SKM-1 (cell line): ENCODE measurements around the gene NR2E3.
"Not testable (repeated sequence)": the region's sequence is repeated elsewhere in the genome, so short reads cannot be mapped to it uniquely, and the experiment has no call there.

ENCODE experiments used
- DNase-seq: peaks from one replicate; lab custom pipeline; 2025; ENCODE audit not compliant: unreplicated experiment; lab: John Stamatoyannopoulos, UW

NR2E3 gene

GRCh38 chr15:71813723-71814470 lies 3.5 kb downstream of the NR2E3 start:
- DNase-seq, result no peak

GRCh38 chr15:71815301-71815700 lies 4.9 kb downstream of the NR2E3 start:
- DNase-seq, result no peak

- DNase-seq, result no peak
Measured at GRCh38 chr15:71817351-71817750, 7.0 kb downstream of the NR2E3 start.

GRCh38 chr15:71820127-71820526 lies 9.8 kb downstream of the NR2E3 start:
- no peak for DNase-seq

- no peak for DNase-seq
Measured at GRCh38 chr15:71821547-71822129, 11.3 kb downstream of the NR2E3 start.

- DNase-seq, result no peak
Measured at GRCh38 chr15:71822890-71823630, 12.7 kb downstream of the NR2E3 start.

- DNase-seq, result no peak
Measured at GRCh38 chr15:71823801-71824200, 13.4 kb downstream of the NR2E3 start.

- no peak for DNase-seq
Measured at GRCh38 chr15:71825021-71825730, 14.8 kb downstream of the NR2E3 start.

GRCh38 chr15:71826196-71826595 lies 15.8 kb downstream of the NR2E3 start:
- no peak for DNase-seq

GRCh38 chr15:71830981-71831380 lies 20.6 kb downstream of the NR2E3 start:
- DNase-seq, result no peak

GRCh38 chr15:71841563-71841962 lies 31.2 kb downstream of the NR2E3 start:
- DNase-seq, result no peak

- no peak for DNase-seq
Measured at GRCh38 chr15:71844916-71845315, 34.6 kb downstream of the NR2E3 start.

GRCh38 chr15:71853543-71853942 lies 43.2 kb downstream of the NR2E3 start:
- no peak for DNase-seq

GRCh38 chr15:71858232-71858631 lies 47.9 kb downstream of the NR2E3 start:
- DNase-seq, result not testable (repeated sequence)
